C1 segment of cervical spinal cord (tissue), 14 donors: Measurements from ENCODE around the gene SUMF1.
"Not testable (repeated sequence)": the region's sequence is repeated elsewhere in the genome, so short reads cannot be mapped to it uniquely, and the experiment has no call there.

Experiments
- DNase-seq, 14 donors: peaks; one replicate each; lab custom pipeline; 2025; lab: John Stamatoyannopoulos, UW

The SUMF1 gene

DNA sequence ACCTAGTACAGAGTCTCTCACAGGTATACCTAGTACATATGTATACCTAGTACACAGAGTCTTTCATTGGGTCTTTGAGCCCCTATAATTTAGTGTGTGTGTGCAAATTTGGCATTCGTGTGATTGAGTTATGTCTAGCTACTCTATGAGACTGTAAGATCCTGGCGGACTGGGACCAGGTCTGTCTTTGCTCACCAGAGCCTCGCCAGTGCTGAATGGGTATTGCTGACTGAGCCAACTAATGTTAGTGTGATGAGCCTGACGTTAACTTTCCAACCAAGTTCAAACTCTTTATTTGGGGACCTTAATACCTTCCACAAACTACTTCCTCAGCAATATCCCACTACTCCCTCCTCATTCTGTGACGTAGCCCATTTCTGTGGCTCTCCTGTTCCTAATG is 128.3 kb downstream of the SUMF1 start:
- no peak for DNase-seq

DNA sequence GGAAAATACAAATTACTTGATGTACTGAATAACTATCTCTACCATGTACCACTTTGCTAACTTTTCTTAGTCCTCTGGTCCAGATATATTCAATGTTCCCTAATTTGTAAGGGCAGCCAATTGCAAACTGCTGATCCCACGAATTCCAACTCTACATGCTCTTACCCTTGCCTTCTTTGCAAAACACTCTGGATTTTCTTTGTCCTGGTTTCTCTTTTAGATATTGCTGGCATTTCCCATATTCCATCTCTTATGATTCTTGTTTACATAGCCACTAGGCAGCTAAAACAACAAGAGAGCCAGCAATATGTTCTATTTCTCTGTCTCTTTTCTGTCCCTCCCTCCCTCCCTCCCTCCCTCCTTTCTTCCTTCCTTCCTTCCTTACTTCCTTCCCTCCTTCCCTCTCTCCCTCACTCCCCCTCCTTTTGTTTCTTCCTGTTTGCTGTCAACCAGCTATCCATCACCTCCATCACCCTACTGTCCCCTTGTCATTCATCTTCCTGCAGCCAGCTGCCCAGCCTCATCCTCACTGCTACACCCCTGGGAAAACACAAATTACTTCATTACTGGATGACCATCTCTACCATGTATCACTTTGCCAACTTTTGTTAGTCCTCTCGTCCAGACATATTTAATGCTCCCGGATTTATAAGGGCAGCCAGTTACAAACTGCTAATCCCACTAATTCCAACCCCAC is 130.1 kb downstream of the SUMF1 start:
- DNase-seq: no peak

- DNase-seq: no peak
Observed at GRCh38 chr3:4335840-4336562, 131.1 kb downstream of the SUMF1 start.

DNA sequence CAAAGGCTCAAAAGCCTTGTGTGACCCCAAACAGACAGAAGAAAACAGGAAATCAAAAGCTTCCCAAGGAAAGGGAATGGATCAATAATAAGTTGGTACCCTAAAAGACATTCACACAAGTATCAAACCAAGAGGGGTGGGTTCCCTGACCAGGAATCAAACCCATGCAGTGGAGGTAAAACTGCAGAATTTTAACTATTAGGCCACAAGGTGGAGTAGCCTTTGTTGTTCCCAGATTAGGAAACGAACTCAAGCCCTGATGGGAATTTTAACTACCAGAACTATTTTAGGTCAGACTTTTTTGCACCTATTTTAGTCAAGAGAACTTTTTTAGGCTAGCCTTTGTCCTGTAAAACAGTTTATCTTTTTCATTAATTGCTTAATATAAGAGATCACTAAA is 132.5 kb downstream of the SUMF1 start:
- no peak for DNase-seq

- DNase-seq: no peak
Observed at GRCh38 chr3:4332991-4333390, 134.1 kb downstream of the SUMF1 start.

- DNase-seq: no peak
Observed at GRCh38 chr3:4332574-4332973, 134.5 kb downstream of the SUMF1 start.

DNA sequence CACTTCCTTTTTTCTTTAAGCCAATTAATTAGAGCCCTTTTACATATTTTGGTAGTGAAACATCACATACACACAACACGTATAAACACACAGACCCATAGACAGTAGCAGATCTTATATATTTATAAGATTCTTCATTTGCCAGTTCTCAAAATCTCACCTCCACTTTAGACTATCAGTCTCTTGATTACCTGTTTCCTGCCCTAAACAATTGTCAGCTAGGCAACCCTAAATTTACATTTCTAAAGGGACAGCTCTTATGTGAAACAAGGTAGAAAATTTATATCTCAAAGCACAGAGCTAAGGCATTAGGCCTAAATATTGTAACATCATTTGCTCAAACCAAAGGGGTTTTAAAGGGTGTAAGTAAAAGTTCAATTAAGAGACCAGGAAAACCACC is 135.0 kb downstream of the SUMF1 start:
- no peak for DNase-seq

DNA sequence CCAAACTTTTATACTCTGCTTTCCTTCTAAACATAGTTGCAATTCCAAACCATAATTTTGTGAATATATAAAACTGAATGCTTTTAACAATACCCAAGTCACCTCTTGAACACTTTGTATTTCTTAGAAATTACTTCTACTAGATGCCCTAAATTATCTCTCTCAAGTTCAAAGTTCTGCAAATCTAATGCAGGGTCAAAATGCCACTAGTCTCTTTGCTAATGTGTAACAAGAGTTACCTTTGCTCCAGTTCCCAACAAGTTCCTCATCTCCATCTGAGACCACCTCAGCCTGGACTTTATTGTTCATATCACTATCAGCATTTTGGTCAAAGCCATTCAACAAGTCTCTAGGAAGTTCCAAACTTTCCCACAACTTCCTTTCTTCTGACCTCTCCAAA is 137.3 kb downstream of the SUMF1 start:
- not testable (repeated sequence) for DNase-seq

GRCh38 chr3:4326868-4327267 is 140.2 kb downstream of the SUMF1 start:
- no peak for DNase-seq

DNA sequence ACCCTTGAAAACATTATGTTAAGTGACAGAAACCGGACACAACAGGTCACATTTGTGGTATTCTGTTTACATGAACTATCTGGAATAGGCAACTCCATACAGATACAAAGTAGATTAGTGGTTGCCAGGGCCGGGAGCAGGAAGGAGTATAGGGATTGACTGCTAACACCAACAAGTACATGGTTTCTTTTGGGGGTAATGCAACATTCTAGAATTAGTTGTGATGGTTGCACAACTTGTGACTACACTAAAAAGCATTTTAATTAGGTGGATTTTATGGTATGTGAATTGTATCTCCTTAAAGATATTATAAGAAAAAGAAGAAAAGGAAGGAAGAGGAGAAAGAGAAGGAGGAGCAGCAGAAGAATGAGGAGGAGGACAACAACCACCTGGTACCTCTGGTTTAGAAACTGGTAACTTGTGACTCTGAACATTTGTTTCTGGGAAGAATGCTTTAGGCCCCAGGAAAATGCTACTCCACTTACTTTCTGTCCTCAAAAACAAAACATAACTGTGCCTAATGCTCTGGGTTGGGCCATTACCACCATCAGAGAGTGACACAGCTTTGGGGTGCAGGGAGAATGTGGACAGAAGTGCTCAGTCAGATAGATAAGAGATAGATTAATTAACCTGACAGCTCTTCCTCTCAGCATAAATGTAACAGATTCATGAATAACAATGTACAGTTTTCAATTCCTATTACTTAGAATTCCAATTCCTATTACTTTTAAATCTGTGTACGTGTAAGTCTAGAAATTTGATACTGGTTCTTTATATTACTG is 143.6 kb downstream of the SUMF1 start:
- DNase-seq: no peak

- no peak for DNase-seq
Observed at GRCh38 chr3:4322635-4323034, 144.4 kb downstream of the SUMF1 start.

GRCh38 chr3:4321732-4322131 is 145.3 kb downstream of the SUMF1 start:
- DNase-seq: no peak

DNA sequence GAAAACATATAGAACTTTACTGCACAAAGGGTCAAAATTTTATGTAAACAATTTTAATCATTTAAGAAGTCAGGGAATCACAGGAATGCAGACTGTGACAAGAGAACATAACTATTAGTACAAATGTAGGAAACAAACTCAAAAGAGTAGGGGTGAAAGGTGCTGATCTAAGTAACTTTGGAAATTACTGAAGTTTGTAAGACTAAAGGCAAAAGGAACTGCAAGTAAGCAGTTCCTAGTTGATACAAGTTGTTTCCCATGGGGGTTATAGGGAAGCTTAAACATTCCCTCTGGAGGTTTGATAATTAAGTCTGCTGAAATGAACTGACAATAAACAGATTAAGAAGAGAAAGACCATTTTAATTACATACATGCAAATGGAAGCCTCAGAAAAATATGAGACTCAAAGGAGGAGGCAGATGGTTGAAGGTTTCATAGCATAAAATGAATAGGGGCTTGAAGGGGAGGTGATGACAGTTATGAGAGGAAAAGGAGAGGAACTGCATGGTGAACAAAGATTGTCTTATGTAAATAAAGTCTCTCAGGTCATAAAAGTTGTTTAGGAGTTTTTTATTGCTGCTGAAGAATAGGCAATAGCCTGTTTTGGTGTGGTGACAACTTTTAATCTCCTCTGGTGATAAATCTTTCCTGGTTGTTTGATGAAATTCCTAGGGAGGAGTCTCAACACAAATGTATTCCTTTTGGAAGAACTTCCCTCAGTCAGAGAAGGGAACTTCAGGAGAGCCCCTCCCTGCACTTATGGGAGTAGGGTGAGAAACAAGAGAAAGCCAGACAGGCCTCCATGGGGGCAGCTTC is 146.8 kb downstream of the SUMF1 start:
- DNase-seq: no peak

- DNase-seq: no peak
Observed at GRCh38 chr3:4314688-4315087, 152.4 kb downstream of the SUMF1 start.

- no peak for DNase-seq
Observed at GRCh38 chr3:4313606-4314293, 153.3 kb downstream of the SUMF1 start.

- no peak for DNase-seq
Observed at GRCh38 chr3:4311496-4311895, 155.6 kb downstream of the SUMF1 start.
